HCT116 (cell line): Measurements from ENCODE around the gene BIN2. TPM values are rescaled to one million over a fixed set of nuclear protein-coding genes. Genes with fewer than 3 reads are reported as not detected.

ENCODE experiments used
- ATAC-seq: fragments of 200-7000 bp; cut with Tn5 transposase; 2 replicates; pipeline ENCODE4 v1.9.1; 2020; ENCODE audit warnings: mild to moderate bottlenecking, moderate library complexity
- BruUV-seq: library from RNA; stranded (reverse); fragments of 400-500 nt; replicated peaks from 2 replicates; lab custom pipeline; 2021; lab: Mats Ljungman, UMichigan
- CTCF ChIA-PET: fragments of 300-600 bp; sonication (Branson Sonifier 250); formaldehyde crosslinking; loops from one replicate; lab custom pipeline; 2021; ENCODE audit warnings: antibody characterized with exemption; lab: Charles Lee
- POLR2A ChIA-PET: fragments of 300-600, 350-600 bp; sonication (Branson Sonifier 250); formaldehyde crosslinking; loops from one replicate; lab custom pipeline; 2021; ENCODE audit warnings: antibody characterized with exemption; lab: Charles Lee
- RAD21 ChIA-PET, 2 experiments: fragments of 300-600 bp; sonication (Branson Sonifier 250); formaldehyde crosslinking; loops; one replicate each; lab custom pipeline; 2023; ENCODE audit warnings: low total read pairs in 2 of 2; ENCODE audit not compliant: uncharacterized antibody in 2 of 2, unreplicated experiment in 2 of 2, low non-redundant PET in 1 of 2; lab: Charles Lee
- DNase-seq: peaks from one replicate; pipeline ENCODE4 v3.0.0-alpha.2; 2010; ENCODE audit warnings: low read depth, low spot score
- H2AFZ ChIP-seq: fragments of 200-600 bp; shearing (Covaris generic), sonication (generic); 2 replicates; pipeline ENCODE4 v1.6.1; 2017; ENCODE audit warnings: low read depth, mixed run types, mixed read lengths, antibody characterized with exemption, low read length; ENCODE audit not compliant: poor library complexity, severe bottlenecking
- H3K27ac ChIP-seq: 2 replicates; pipeline ENCODE4 v1.5.1; 2012; ENCODE audit warnings: low read depth, low read length
- H3K27me3 ChIP-seq: fragments of 200-600 bp; sonication (generic); 2 replicates; pipeline ENCODE4 v1.6.1; 2016; ENCODE audit warnings: mixed run types, low read length, mixed read lengths; ENCODE audit not compliant: insufficient read depth
- H3K36me3 ChIP-seq, 2 experiments: fragments of 200-500 bp in 1 of 2; fragments of 200-600 bp in 1 of 2; sonication (Bioruptor generic) in 1 of 2; sonication (generic) in 1 of 2; 2 replicates each; pipeline versions ENCODE4 v1.5.1 to v1.6.1; 2014 to 2016; ENCODE audit warnings: low read length in 2 of 2, inconsistent platforms in 1 of 2, mixed read lengths in 1 of 2, mixed run types in 1 of 2; ENCODE audit not compliant: insufficient read depth in 2 of 2, control insufficient read depth in 1 of 2
- H3K4me1 ChIP-seq, 2 experiments: fragments of 200-600 bp in 1 of 2; sonication (generic) in 1 of 2; 2 replicates each; pipeline versions ENCODE4 v1.5.1 to v1.6.1; 2012 to 2017; ENCODE audit warnings: low read length in 2 of 2, inconsistent platforms in 1 of 2, mild to moderate bottlenecking in 1 of 2, mixed read lengths in 1 of 2, mixed run types in 1 of 2, moderate library complexity in 1 of 2; ENCODE audit not compliant: insufficient read depth in 2 of 2, control insufficient read depth in 1 of 2
- H3K4me2 ChIP-seq: fragments of 200-600 bp; sonication (generic); 2 replicates; pipeline ENCODE4 v1.6.1; 2017; ENCODE audit warnings: mixed run types, low read length, mixed read lengths
- H3K4me3 ChIP-seq, 2 experiments: fragments of 200-600 bp in 1 of 2; sonication (generic) in 1 of 2; replicated peaks in 1 of 2; 2 replicates each; pipeline ENCODE4 v1.5.1; 2011 to 2016; ENCODE audit warnings: low read length in 2 of 2, control low read depth in 1 of 2, low read depth in 1 of 2, mild to moderate bottlenecking in 1 of 2, mixed read lengths in 1 of 2, mixed run types in 1 of 2
- H3K79me2 ChIP-seq: fragments of 200-600 bp; sonication (generic); 2 replicates; pipeline ENCODE4 v1.6.1; 2017; ENCODE audit warnings: mild to moderate bottlenecking, mixed run types, low read length, moderate library complexity, mixed read lengths; ENCODE audit not compliant: insufficient read depth
- H3K9ac ChIP-seq: fragments of 200-600 bp; sonication (generic); 2 replicates; pipeline ENCODE4 v1.6.1; 2016; ENCODE audit warnings: low read length, mixed read lengths
- H3K9me2 ChIP-seq: fragments of 200-600 bp; sonication (generic), shearing (Covaris generic); 2 replicates; pipeline ENCODE4 v1.6.1; 2017; ENCODE audit warnings: mixed run types, mild to moderate bottlenecking, moderate library complexity; ENCODE audit not compliant: insufficient read depth
- H3K9me3 ChIP-seq, 2 experiments: fragments of 200-500 bp in 1 of 2; fragments of 200-600 bp in 1 of 2; sonication (Bioruptor generic) in 1 of 2; sonication (generic) in 1 of 2; 2 replicates each; pipeline ENCODE4 v1.6.1; 2014 to 2017; ENCODE audit warnings: low read length in 2 of 2, mixed read lengths in 2 of 2, inconsistent platforms in 1 of 2, low read depth in 1 of 2, mild to moderate bottlenecking in 1 of 2, mixed run types in 1 of 2, moderate library complexity in 1 of 2; ENCODE audit not compliant: control insufficient read depth in 1 of 2, insufficient read depth in 1 of 2
- H4K20me1 ChIP-seq: fragments of 200-600 bp; sonication (generic), shearing (Covaris generic); 2 replicates; pipeline ENCODE4 v1.6.1; 2017; ENCODE audit warnings: mixed run types, mild to moderate bottlenecking, moderate library complexity; ENCODE audit not compliant: insufficient read depth
- ATF3 ChIP-seq: IDR thresholded peaks from 2 replicates; pipeline ENCODE4 v1.6.1; 2012
- CBX3 ChIP-seq: IDR thresholded peaks from 2 replicates; pipeline ENCODE4 v1.6.1; 2012; ENCODE audit warnings: low read depth
- CEBPB ChIP-seq: IDR thresholded peaks from 2 replicates; pipeline ENCODE4 v1.6.1; 2012; ENCODE audit warnings: low read depth
- EGR1 ChIP-seq: IDR thresholded peaks from 2 replicates; pipeline ENCODE4 v1.6.1; 2012; ENCODE audit warnings: low read depth
- ELF1 ChIP-seq: IDR thresholded peaks from 2 replicates; pipeline ENCODE4 v1.6.1; 2012; ENCODE audit warnings: low read depth, borderline replicate concordance
- EZH2 ChIP-seq: fragments of 200-600 bp; sonication (generic); IDR thresholded peaks from 2 replicates; pipeline ENCODE4 v1.6.1; 2017; ENCODE audit warnings: antibody characterized with exemption, mixed run types
- JUND ChIP-seq: IDR thresholded peaks from 2 replicates; pipeline ENCODE4 v1.6.1; 2012
- MAX ChIP-seq: IDR thresholded peaks from 2 replicates; pipeline ENCODE4 v1.6.1; 2012
- POLR2AphosphoS5 ChIP-seq: IDR thresholded peaks from 2 replicates; pipeline ENCODE4 v1.6.1; 2011; ENCODE audit warnings: mild to moderate bottlenecking, low read depth, low read length, moderate library complexity
- RAD21 ChIP-seq: IDR thresholded peaks from 2 replicates; pipeline ENCODE4 v1.6.1; 2012; ENCODE audit warnings: low read depth, mild to moderate bottlenecking
- REST ChIP-seq: IDR thresholded peaks from 2 replicates; pipeline ENCODE4 v1.6.1; 2012; ENCODE audit warnings: low read depth
- SIN3A ChIP-seq: IDR thresholded peaks from 2 replicates; pipeline ENCODE4 v1.6.1; 2012; ENCODE audit warnings: low read depth
- SP1 ChIP-seq: IDR thresholded peaks from 2 replicates; pipeline ENCODE4 v1.6.1; 2012; ENCODE audit warnings: low read depth
- SRF ChIP-seq: IDR thresholded peaks from 2 replicates; pipeline ENCODE4 v1.6.1; 2012; ENCODE audit warnings: low read depth
- YY1 ChIP-seq: IDR thresholded peaks from 2 replicates; pipeline ENCODE4 v1.6.1; 2011; ENCODE audit warnings: low read length, low read depth, moderate library complexity, mild to moderate bottlenecking; ENCODE audit not compliant: insufficient replicate concordance; ENCODE audit errors: extremely low read depth
- ZFX ChIP-seq: fragments of 450-650 bp; IDR thresholded peaks from 2 replicates; pipeline ENCODE4 v1.6.1; 2017
- intact Hi-C: fragments of 100-400 bp; cut with micrococcal nuclease; formaldehyde crosslinking; loops from 2 replicates; pipeline ENCODE4 v1.10.0; 2022
- total RNA-seq: library from RNA; stranded (reverse); gene quantifications from one replicate; pipeline ENCODE4 v1.2.1, GENCODE V29; 2021; ENCODE audit not compliant: unreplicated experiment

The BIN2 gene
- total RNA-seq, 1 experiment from 2014 or later, result 0.22 TPM

- H4K20me1 ChIP-seq, result no peaks in the 10 kb centered on the region
- intact Hi-C loops, result no loop called here
- RAD21 ChIA-PET, result no interaction called here
- H3K9me2 ChIP-seq, result no peaks in the 10 kb centered on the region
- H3K27me3 ChIP-seq, result no peaks in the 10 kb centered on the region
- no peak overlapping the region for H3K27ac ChIP-seq
- no peak overlapping the region for H2AFZ ChIP-seq
- BruUV-seq, result no TSS peak
- no peak overlapping the region for H3K9ac ChIP-seq
- POLR2A ChIA-PET, result no interaction called here
- H3K79me2 ChIP-seq, result no peaks in the 10 kb centered on the region
- no peak for TF ChIP-seq ELF1
- TF ChIP-seq POLR2AphosphoS5, result no peak
- no peak for TF ChIP-seq EZH2
- TF ChIP-seq EGR1, result no peak
- TF ChIP-seq SP1, result no peak
- TF ChIP-seq ATF3, result no peak
- no peak for TF ChIP-seq RAD21
- TF ChIP-seq SIN3A, result no peak
- TF ChIP-seq SRF, result no peak
- no peak for TF ChIP-seq REST
- TF ChIP-seq MAX, result no peak
- no peak for TF ChIP-seq ZFX
- TF ChIP-seq CEBPB, result no peak
- TF ChIP-seq JUND, result no peak
- TF ChIP-seq YY1, result no peak
- no peak for TF ChIP-seq CBX3
- no peaks in the 10 kb centered on the region for H3K4me1 ChIP-seq
- ATAC-seq (no peak), DNase-seq (no peak)
- no peak overlapping the region for H3K4me2 ChIP-seq
- H3K9me3 ChIP-seq, result no peaks in the 10 kb centered on the region
- no peak overlapping the region for H3K4me3 ChIP-seq
- no peaks in the 10 kb centered on the region for H3K36me3 ChIP-seq
- CTCF ChIA-PET, result no interaction called here
Observed at GRCh38 chr12:51232642-51233041, 91.3 kb downstream of the BIN2 start.

Other genes with a start within 250 kb of the BIN2 start
- gene CSRNP2, start 240.6 kb downstream of the BIN2 start, total RNA-seq, result 19.0 TPM
- 31.6 TPM for gene TFCP2, start 151.0 kb downstream of the BIN2 start, total RNA-seq
- 6.4 TPM for gene POU6F1, start 106.1 kb downstream of the BIN2 start, total RNA-seq
- 157 TPM for gene DAZAP2, start 85.3 kb downstream of the BIN2 start, total RNA-seq
- 39.9 TPM for gene SMAGP, start 53.8 kb downstream of the BIN2 start, total RNA-seq
- gene CELA1, start 22.5 kb upstream of the BIN2 start, total RNA-seq, result not detected
- 16.4 TPM for gene GALNT6, start 67.2 kb upstream of the BIN2 start, total RNA-seq
- gene SLC4A8, start 100.7 kb upstream of the BIN2 start, total RNA-seq, result 1.4 TPM